OCI-LY7 (cell line): ENCODE results near the gene C4orf36.

Experiments
- CTCF ChIP-seq: fragments of 200-600 bp; sonication (generic); conservative IDR thresholded peaks from 2 replicates; pipeline ENCODE4 v1.5.1; 2014; ENCODE audit warnings: mild to moderate bottlenecking, antibody characterized with exemption, low read length, moderate library complexity, mixed read lengths
- EZH2phosphoT487 ChIP-seq: fragments of 200-600 bp; sonication (generic); IDR thresholded peaks from 2 replicates; pipeline ENCODE4 v1.6.1; 2018; ENCODE audit warnings: low read depth, borderline replicate concordance, mild to moderate bottlenecking, mixed run types, antibody characterized with exemption, low read length, moderate library complexity, mixed read lengths

- no peak for TF ChIP-seq CTCF
- TF ChIP-seq EZH2phosphoT487: no peak
Measured at GRCh38 chr4:86891762-86892635, at the start of gene C4orf36.
